T-helper 1 cell treated with Interleukin-12 subunit alpha and Interleukin-12 subunit beta and Interleukin-4 antibody, amounts not matched to agents 30 ng/mL and 1 ng/mL, for 36 hours (primary cell): ENCODE results near the gene NMNAT3. TPM values are rescaled to one million over a fixed set of nuclear protein-coding genes. Genes with fewer than 3 reads are reported as not detected.
"Not testable (repeated sequence)": the region's sequence is repeated elsewhere in the genome, so short reads cannot be mapped to it uniquely, and the experiment has no call there.

Experiments used
- intact Hi-C: fragments of 100-400 bp; cut with micrococcal nuclease; formaldehyde crosslinking; loops from one replicate; pipeline ENCODE4 v1.15.1; 2024
- total RNA-seq: library from RNA; stranded (reverse); gene quantifications from 2 replicates; pipeline ENCODE4 v1.2.3, GENCODE V29; 2022

NMNAT3 gene
- total RNA-seq, 1 donor from 2014 or later: 1.8 TPM

DNA sequence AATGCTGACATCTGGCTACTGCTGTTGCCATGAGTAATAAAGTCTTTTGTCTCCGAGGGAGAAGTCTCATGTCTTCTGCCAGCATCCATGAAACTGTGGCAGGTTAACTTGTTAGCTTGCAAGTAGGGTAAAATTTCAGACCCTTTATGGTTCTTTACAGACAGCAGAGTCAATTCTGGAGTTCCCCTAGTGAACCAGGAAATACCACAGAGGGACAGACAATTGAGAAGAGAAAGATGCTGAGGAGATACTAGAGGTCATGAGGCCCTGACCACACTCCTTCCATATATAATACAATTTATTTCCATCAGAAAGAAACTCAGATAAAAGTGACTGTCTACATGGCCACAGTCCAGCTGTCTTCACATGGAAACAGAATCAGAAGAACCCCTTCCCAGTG lies 38.1 kb downstream of the NMNAT3 start:
- intact Hi-C loops: loop anchor here (1.0 kb wide), 1 partner anchor 38 kb away; the partner anchor contains the start of gene NMNAT3

GRCh38 chr3:139638518-139638917 lies 39.3 kb downstream of the NMNAT3 start:
- intact Hi-C loops: no loop called here

DNA sequence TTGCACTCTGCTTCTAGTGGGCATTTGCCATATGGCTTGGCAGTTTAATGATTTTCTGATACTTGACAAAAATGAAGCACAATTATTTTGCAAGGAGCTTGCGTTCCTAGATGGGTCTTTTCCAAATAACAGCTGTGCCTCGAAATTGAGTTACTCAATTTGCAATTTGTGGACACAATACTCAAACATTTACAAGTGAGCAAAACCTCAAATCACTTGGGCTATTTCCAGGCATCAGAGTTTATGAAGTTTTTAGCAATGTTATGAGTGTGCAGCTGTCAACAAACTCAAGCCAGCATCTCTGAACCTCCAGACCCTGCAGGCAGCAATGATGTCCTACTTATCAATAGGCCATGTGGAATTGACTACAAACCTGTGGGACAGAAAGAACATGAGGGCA lies 41.3 kb downstream of the NMNAT3 start:
- intact Hi-C loops: no loop called here

DNA sequence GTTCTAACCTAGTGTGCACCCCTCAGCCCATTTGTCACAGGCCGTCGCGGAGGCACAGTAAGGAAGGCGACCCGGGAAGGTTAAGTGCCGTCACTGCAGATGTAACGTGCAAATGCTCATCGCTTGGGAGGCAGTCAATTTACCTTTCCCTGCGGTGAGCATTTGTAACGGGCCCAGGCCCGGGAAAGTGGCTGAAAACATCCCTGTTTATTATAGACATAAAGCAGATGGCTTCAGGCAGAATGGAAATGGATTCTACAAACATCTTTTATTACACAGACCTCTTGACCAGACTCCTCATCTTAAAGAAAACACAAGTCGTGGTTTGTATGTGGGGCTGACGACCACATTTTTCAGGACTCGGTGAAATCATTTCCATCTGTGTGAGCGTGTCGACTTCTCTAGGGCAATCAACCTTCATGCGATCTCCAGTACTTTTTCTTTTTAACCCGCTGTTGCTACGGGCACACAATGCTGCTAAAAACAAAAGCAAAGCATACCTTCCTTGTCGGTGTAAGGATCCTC lies 43.6 kb downstream of the NMNAT3 start:
- intact Hi-C loops: no loop called here

DNA sequence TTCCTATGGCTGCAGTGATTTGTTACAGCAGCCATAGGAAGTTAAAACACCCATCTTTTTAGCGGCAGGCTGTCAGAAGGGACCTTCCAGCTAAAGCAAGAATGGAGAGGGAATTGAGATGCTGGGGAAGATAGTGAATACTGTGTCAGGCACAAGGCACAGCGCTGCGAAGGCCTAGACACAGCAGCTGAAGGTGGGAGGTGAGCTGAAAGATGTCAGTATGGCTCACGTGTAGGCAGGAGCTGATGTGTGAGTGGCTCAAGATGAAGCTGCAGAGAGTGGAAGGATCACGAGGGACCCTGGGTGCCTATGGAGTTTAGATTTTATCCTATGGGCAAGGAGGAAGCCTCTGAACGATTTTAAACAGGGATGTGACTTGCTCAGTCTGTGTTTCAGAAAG lies 44.3 kb downstream of the NMNAT3 start:
- intact Hi-C loops: no loop called here

DNA sequence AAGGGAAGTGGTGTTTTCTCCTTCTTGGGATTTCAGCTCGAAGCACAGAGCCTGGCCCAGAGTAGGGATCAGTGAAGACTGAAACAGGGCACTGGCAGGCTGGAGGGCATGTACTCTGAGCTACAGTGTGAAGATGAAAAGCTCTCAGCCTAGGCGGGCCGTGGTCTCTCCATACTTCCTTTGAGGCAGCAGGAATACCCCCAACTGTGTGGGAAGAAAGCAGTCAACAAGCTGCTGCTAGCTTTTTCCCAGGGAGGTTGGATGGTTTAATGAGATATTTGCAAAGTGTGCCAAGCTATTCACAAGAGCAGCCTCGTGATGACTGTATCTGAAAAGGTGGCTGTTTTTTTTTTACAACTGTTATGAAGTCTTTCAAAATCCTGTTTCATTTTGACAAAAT lies 47.2 kb downstream of the NMNAT3 start:
- intact Hi-C loops: no loop called here

- intact Hi-C loops: loop anchor here (1.0 kb wide), 1 partner anchor 202 kb away; no protein-coding TSS in a partner anchor
These were observed 48.7 kb downstream of the NMNAT3 start for GRCh38 chr3:139629033-139629432.

DNA sequence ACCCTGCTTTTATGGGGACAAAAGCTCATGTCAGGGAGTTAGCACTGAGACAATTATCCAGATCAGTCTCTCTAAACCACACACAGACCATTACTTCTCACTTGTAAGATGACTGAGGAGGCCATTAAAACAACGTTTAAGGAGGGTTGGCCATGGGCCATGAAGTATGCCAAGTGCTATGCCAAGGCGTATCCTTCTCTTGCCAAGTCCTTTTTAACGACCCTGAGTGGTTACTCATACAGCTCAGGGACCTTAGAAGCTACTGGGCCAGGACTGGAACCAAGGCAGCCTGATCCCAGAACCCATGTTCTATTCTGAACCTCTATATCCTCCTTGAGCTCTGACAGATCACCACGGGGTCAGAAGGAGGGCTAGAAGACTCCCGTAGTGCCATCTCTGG lies 50.0 kb downstream of the NMNAT3 start:
- intact Hi-C loops: no loop called here

GRCh38 chr3:139620438-139620837 lies 57.3 kb downstream of the NMNAT3 start:
- intact Hi-C loops: no loop called here

GRCh38 chr3:139619484-139619883 lies 58.3 kb downstream of the NMNAT3 start:
- intact Hi-C loops: no loop called here

- intact Hi-C loops: no loop called here
These were observed 60.0 kb downstream of the NMNAT3 start for GRCh38 chr3:139617672-139618268.

- intact Hi-C loops: no loop called here
These were observed 66.2 kb downstream of the NMNAT3 start for GRCh38 chr3:139611528-139611927.

- intact Hi-C loops: no loop called here
These were observed 66.9 kb downstream of the NMNAT3 start for GRCh38 chr3:139610886-139611285.

GRCh38 chr3:139608924-139609323 lies 68.8 kb downstream of the NMNAT3 start:
- intact Hi-C loops: no loop called here

- intact Hi-C loops: no loop called here
These were observed 69.7 kb downstream of the NMNAT3 start for GRCh38 chr3:139608108-139608380.

DNA sequence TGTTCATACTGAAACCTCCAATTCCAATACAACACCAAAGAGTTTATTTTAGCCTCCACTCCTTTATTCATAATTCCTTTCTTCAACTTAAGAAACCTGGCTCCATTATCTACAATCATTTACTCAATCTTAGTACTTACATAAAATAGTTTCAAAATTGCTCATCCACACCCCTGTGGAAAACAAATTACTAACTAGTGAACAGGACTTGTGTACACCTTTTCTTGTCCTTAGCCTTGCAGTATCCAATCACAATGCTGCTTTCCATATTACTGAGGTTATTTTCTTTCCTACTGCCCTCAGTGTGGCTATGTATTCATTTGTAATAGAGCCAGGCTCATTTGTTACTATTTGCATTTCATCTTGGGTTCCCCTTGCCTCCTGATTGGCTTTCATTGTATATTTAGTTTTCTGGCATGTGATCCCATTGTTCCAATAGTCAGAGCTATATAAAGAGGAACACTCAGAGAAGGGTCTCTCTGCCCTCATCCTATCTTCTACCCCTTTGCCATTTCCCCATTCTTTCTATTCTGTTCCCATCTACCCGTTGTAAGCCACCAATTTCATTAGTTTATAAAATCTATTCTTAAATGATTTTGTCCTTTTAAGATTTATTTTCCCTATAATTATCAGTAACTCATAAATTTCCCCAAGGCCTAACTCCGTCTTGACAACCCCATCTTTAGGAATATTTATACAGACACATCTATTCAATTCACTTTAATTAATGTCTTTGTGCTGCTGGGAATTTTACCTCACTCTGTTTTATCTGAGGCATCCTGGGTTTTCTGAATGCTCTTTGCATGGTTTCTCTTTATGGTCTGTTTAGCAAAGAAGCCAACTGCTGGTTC lies 70.3 kb downstream of the NMNAT3 start:
- intact Hi-C loops: no loop called here

GRCh38 chr3:139602003-139602402 lies 75.8 kb downstream of the NMNAT3 start:
- intact Hi-C loops: no loop called here

- intact Hi-C loops: no loop called here
These were observed 76.4 kb downstream of the NMNAT3 start for GRCh38 chr3:139601191-139601961.

- intact Hi-C loops: no loop called here
These were observed 79.8 kb downstream of the NMNAT3 start for GRCh38 chr3:139597947-139598346.

DNA sequence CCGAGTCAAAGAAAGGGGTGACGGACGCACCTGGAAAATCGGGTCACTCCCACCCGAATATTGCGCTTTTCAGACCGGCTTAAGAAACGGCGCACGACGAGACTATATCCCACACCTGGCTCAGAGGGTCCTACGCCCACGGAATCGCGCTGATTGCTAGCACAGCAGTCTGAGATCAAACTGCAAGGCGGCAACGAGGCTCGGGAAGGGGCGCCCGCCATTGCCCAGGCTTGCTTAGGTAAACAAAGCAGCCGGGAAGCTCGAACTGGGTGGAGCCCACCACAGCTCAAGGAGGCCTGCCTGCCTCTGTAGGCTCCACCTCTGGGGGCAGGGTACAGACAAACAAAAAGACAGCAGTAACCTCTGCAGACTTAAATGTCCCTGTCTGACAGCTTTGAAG lies 86.6 kb downstream of the NMNAT3 start:
- intact Hi-C loops: not testable (repeated sequence)

GRCh38 chr3:139588450-139588849 lies 89.3 kb downstream of the NMNAT3 start:
- intact Hi-C loops: no loop called here

GRCh38 chr3:139587797-139588196 lies 90.0 kb downstream of the NMNAT3 start:
- intact Hi-C loops: no loop called here
